ENCODE results near the gene EPDR1. TPM values are rescaled to one million over a fixed set of nuclear protein-coding genes. Genes with fewer than 3 reads are reported as not detected.

The EPDR1 gene
- total RNA-seq, 2 donors from 2014 or later: 5.6 to 8.5 TPM

GRCh38 chr7:37921876-37922275, 1.4 kb downstream of the EPDR1 start:
- intact Hi-C loops (cut with DNase I): no loop called here
- Histone ChIP-seq H3K27ac (no peak overlapping the region), H3K9ac (ENCODE audit: low read depth in 2 of 2, low read length in 2 of 2) (no peak overlapping the region), H3K36me3 (no peaks in the 10 kb centered on the region), H3K27me3 (no peaks in the 10 kb centered on the region), H3K4me3 (no peak overlapping the region), H3K9me3 (no peaks in the 10 kb centered on the region), H3K4me1 (no peaks in the 10 kb centered on the region)
- no peak for DNase-seq
- TF ChIP-seq CTCF (IDR thresholded peaks at IDR 0.05): no peak

DNA sequence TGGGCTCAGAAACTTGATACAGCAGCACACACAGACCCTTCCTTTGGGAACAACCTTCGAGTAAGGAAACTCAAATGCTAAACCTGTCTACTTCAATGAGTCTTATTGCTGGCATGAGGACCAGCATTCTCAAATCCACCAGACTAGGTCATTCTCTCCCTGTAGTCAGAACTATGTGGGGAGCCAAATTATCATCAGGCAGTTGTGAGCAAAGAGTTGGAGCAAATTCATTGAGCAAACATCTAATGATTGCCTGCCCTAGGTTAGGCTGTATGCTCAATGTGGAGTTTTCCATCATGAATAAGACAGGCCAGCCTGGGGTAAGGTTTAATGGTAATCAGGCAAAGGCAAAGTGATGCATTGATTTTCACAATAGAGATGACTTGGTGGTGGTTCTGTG, 3.6 kb downstream of the EPDR1 start:
- intact Hi-C loops (cut with DNase I): no loop called here
- Histone ChIP-seq H3K27ac (no peak overlapping the region), H3K9ac (ENCODE audit: low read depth in 2 of 2, low read length in 2 of 2) (no peak overlapping the region), H3K4me1 (no peaks in the 10 kb centered on the region), H3K4me3 (no peak overlapping the region), H3K27me3 (no peaks in the 10 kb centered on the region), H3K9me3 (no peaks in the 10 kb centered on the region), H3K36me3 (no peaks in the 10 kb centered on the region)
- no peak for TF ChIP-seq CTCF (IDR thresholded peaks at IDR 0.05)
- no peak for DNase-seq

DNA sequence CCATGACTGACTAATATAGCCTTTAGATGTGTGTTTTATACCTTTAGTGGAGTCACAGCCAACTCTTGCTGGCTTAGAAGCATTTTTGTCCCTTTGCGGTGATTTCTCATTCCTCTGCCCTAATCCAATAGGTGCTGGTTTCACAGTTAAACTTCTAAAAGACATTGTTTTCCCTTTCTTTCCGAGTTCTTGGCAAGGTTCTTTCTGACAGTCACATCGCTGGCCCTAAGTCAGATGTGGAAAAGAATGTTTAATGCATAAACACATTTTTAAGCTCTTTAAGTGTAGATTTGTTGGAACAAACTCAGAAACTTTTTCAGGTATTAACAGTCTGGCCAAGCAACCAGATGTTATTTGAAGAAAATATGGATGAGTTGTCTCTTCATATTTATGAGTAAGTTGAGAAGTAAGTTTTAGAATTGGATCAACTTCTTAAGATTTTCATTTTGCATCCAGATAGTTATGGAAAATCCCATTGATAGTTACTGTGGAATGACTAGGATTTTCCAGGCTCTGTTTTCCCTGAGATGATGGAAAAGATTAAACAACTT, 4.1 kb downstream of the EPDR1 start:
- H3K9ac ChIP-seq (ENCODE audit: low read depth in 2 of 2, low read length in 2 of 2): no peak overlapping the region
- no peaks in the 10 kb centered on the region for H3K27me3 ChIP-seq
- no peaks in the 10 kb centered on the region for H3K36me3 ChIP-seq
- no peak for DNase-seq
- intact Hi-C loops (cut with DNase I): no loop called here
- H3K27ac ChIP-seq: no peak overlapping the region
- H3K4me1 ChIP-seq: no peaks in the 10 kb centered on the region
- no peak overlapping the region for H3K4me3 ChIP-seq
- H3K9me3 ChIP-seq: no peaks in the 10 kb centered on the region
- no peak for TF ChIP-seq CTCF (IDR thresholded peaks at IDR 0.05)

DNA sequence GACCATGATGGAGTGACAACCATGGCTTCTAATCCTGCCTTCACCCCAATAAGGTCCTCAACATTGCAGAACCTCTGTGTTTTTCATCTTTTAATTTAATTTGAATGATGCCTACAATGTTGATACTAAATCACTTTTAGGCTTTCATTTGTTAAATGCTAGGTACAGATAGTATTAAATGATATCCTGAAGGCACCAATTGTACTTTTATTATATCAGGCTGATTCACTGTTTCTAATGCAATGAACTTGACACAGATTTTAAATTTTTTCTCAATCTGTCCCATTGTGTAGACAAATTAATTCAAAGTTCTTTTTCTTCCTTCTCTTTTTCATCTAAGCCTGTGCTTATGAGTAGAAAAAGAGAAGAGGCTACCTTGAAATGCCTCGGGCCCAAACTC, 5.2 kb downstream of the EPDR1 start:
- Histone ChIP-seq H3K4me3 (no peak overlapping the region), H3K36me3 (no peaks in the 10 kb centered on the region), H3K27me3 (no peaks in the 10 kb centered on the region), H3K9ac (ENCODE audit: low read depth in 2 of 2, low read length in 2 of 2) (no peak overlapping the region), H3K27ac (no peak overlapping the region), H3K4me1 (no peaks in the 10 kb centered on the region), H3K9me3 (no peaks in the 10 kb centered on the region)
- TF ChIP-seq CTCF (IDR thresholded peaks at IDR 0.05): no peak
- no peak for DNase-seq
- intact Hi-C loops (cut with DNase I): no loop called here

- TF ChIP-seq CTCF (IDR thresholded peaks at IDR 0.05): no peak
- H3K4me1 ChIP-seq: no peaks in the 10 kb centered on the region
- H3K4me3 ChIP-seq: no peak overlapping the region
- no peak for DNase-seq
- no peaks in the 10 kb centered on the region for H3K27me3 ChIP-seq
- no peaks in the 10 kb centered on the region for H3K36me3 ChIP-seq
- intact Hi-C loops (cut with DNase I): no loop called here
- H3K9ac ChIP-seq (ENCODE audit: low read depth in 2 of 2, low read length in 2 of 2): no peak overlapping the region
- no peak overlapping the region for H3K27ac ChIP-seq
- H3K9me3 ChIP-seq: no peaks in the 10 kb centered on the region
These were observed 7.5 kb downstream of the EPDR1 start for GRCh38 chr7:37927773-37928444.

All from colonic mucosa (tissue), 4 donors.